T-helper 17 cell (primary cell): ENCODE data around the gene RITA1. TPM values are rescaled to one million over a fixed set of nuclear protein-coding genes. Genes with fewer than 3 reads are reported as not detected.
A peak's percentile ranks its signal among the peaks of the same experiment; 100 is the strongest.

ENCODE experiments used
- ATAC-seq: fragments of 150-1000 bp; cut with Tn5 transposase; 2 replicates; pipeline ENCODE4 v1.10.0; 2021; ENCODE audit warnings: mild to moderate bottlenecking, moderate library complexity
- DNase-seq, 3 donors: peaks; one replicate each; pipeline versions ENCODE4 v3.0.0 to v3.0.0-alpha.2; 2020 to 2021
- H3K9me3 ChIP-seq: one replicate; pipeline ENCODE4 v1.7.0; 2013; ENCODE audit warnings: low read length, mild to moderate bottlenecking; ENCODE audit not compliant: control insufficient read depth, poor library complexity, severe bottlenecking
- H3K27ac Mint-ChIP-seq: one replicate; pipeline ENCODE4 v1.8.0; 2022; ENCODE audit warnings: mild to moderate bottlenecking, moderate library complexity, mixed read lengths
- H3K27me3 Mint-ChIP-seq: one replicate; pipeline ENCODE4 v1.8.0; 2022; ENCODE audit warnings: mixed read lengths
- H3K36me3 Mint-ChIP-seq: one replicate; pipeline ENCODE4 v1.8.0; 2022; ENCODE audit warnings: low read depth, mixed read lengths
- H3K4me1 Mint-ChIP-seq: one replicate; pipeline ENCODE4 v1.8.0; 2022; ENCODE audit warnings: mild to moderate bottlenecking, mixed read lengths
- H3K4me3 Mint-ChIP-seq: one replicate; pipeline ENCODE4 v1.8.0; 2022; ENCODE audit warnings: mild to moderate bottlenecking, moderate library complexity, mixed read lengths
- total RNA-seq, 4 donors: library from RNA in 2 of 4; stranded (reverse) in 2 of 4; gene quantifications; one replicate each; pipeline ENCODE4 v1.2.3 and lab custom pipeline; 2022 to 2026

Gene RITA1
- total RNA-seq, 2 donors from 2014 or later = 5.1 to 8.6 TPM

DNA sequence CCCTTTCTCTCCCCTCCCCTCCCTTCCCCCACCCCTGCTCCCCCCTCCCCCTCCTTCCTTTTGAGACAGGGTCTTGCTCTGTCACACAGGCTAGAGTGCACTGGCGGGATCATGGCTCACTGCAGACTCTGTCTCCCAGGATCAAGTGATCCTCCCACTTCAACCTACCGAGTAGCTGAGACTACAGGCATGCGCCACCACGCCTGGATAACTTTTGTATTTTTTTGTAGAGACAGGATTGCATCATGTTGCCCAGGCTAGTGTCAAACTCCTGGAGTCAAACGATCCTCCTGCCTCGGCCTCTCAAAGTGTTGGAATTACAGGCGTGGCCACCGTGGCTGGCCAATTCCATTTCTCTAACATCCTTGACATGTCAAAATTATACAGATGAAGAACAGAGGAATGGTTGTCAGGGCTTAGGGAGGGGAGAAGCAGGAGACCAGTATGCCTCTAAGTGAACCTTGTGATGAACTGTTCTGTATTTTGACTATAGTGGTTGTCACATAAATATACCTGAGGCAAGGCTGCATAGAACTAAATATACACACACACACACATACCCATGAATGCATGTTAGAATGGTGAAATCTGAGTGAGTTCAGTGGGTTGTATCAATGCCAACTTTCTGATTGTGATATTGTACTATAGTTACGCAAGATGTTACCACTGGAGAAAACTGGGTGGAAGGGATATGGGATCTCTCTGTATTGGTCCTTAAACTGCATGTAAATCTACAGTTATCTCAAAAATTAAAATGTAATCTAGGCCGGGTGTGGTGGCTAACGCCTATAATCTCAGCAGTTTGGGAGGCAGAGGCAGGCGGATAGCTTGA lies 39.6 kb upstream of the RITA1 start:
- ATAC-seq = no peak
- H3K4me1 Mint-ChIP-seq = peaks cover 2% of the 10 kb centered on the region
- no peak for DNase-seq
- no peak overlapping the region for H3K4me3 Mint-ChIP-seq
- no peaks in the 10 kb centered on the region for H3K36me3 Mint-ChIP-seq
- no peak overlapping the region for H3K27ac Mint-ChIP-seq
- H3K9me3 ChIP-seq = no peaks in the 10 kb centered on the region
- no peaks in the 10 kb centered on the region for H3K27me3 Mint-ChIP-seq

DNA sequence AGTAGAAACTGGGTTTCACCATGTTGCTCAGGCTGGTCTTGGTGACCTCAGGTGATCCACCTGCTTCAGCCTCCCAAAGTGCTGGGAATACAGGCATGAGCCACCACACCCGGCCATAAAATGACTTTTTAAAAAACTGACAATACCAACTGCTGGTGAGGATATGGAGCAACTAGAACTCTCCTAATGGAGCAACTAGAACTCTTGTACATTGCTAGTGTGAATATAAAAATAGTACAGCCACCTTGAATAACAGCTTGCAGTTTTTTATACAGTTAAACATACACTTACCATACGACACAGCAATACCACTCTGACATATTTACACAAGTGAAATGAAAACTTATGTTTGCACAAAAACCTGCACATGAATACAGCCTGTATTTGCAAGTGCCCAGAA lies 38.5 kb upstream of the RITA1 start:
- Mint-ChIP-seq H3K27ac (no peak overlapping the region), H3K4me1 (peaks cover 4% of the 10 kb centered on the region), H3K27me3 (peaks cover 2% of the 10 kb centered on the region), H3K36me3 (no peaks in the 10 kb centered on the region), H3K4me3 (no peak overlapping the region)
- ATAC-seq = no peak
- H3K9me3 ChIP-seq = no peaks in the 10 kb centered on the region
- DNase-seq = no peak

DNA sequence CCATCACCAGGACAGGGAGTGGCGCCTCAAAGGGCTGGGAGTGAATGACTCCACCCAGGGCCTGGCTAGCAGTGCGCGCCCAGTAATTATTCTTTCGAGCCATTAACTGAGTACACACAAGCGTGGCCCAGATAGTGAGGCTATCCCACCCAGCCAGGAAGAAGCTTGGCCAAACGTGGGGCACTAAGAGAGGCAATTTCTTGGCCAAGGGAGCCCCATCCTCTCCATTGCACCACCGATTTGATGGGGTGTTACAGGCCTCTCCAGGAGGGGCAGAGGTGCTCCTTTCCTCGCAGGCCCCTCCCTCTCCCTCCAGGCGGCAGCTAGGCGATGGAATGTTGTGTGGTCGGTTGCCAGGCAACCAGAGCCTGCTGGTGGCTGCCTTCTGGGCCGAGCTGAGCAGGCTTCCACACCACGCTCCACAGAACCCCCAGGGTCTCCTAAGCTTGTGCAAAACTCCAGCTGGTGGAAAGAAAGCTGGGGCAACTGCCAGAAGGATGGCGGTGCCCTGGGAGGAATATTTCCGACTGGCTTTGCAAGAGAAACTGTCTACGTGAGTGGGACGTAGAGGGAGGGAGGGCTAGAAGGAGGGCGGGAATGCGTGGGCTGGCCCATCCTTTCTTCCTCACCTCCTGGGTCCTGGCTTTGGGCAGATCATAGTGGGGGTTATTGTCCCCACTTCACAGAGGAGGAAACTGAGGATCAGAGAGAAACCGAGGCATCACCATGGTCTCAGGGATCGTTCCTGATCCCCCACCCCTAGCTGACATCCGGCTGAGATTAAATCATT lies 36.0 kb upstream of the RITA1 start, which contains the start of gene CFAP73:
Gene CFAP73 (plus strand): TSS at position 364 of the 790 bp plus-strand sequence. CDS start 134 bp downstream, at position 498.
- H3K9me3 ChIP-seq = no peaks in the 10 kb centered on the region
- no peak for ATAC-seq
- Mint-ChIP-seq H3K27me3 (peaks cover 7% of the 10 kb centered on the region), H3K36me3 (no peaks in the 10 kb centered on the region), H3K27ac (peak within 1 kb of the TSS; percentile 4), H3K4me3 (peak within 1 kb of the TSS; percentile 45), H3K4me1 (peaks cover 12% of the 10 kb centered on the region)
- no peak for DNase-seq

DNA sequence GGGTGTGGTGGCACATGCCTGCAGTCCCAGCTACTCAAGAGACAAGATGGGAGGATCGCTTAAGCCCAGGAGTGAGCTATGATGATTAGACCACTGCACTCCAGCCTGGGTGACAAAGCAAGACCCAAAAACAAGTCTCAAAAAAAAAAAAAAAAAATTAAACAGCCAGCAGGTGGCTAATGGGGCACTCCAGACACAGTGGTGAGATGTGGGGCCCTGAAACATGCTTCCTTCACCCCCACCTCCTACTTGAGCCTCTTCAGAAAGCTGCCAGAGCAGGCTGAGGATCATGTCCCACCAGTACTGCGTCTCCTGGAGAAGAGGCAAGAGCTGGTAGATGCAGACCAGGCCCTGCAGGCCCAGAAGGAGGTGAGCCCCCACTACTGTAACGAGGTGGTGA lies 33.9 kb upstream of the RITA1 start:
- no peaks in the 10 kb centered on the region for H3K9me3 ChIP-seq
- Mint-ChIP-seq H3K27me3 (peaks cover 7% of the 10 kb centered on the region), H3K4me1 (peaks cover 12% of the 10 kb centered on the region), H3K4me3 (peak overlapping the region; percentile 86), H3K27ac (peak overlapping the region; percentile 90), H3K36me3 (no peaks in the 10 kb centered on the region)
- ATAC-seq = no peak
- DNase-seq = no peak

DNA sequence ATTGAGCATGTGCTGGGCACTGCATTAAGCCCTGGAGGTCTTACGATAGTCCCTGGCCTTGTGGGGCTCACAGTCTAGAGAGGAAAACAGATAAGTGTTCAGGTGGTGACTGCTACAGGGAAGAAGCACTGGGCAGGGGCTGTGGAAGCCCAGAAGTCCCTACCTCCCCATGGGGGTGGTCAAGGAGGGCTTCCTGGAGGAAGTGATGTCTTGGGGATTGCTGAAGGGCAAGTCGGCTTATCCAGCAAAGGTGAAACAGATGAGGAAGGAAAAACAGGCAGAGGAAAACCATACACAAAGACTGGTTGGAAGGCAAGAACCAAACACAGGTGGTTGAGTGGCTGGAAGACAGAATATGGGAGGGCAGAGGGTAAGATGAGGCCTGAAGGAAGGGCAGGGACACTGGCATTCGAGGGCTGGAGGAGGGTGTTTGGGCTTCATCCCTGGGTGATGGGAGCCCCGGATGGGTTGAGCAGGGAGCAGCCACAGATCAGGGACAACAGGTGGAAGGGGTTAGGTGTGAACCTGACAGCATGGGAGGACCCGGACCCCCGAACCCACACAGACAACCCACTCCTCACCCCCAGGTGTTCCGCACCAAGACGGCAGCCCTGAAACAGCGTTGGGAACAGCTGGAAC lies 33.2 kb upstream of the RITA1 start:
- peaks cover 7% of the 10 kb centered on the region for H3K27me3 Mint-ChIP-seq
- peak overlapping the region; percentile 90 for H3K27ac Mint-ChIP-seq
- H3K4me3 Mint-ChIP-seq = peak overlapping the region; percentile 86
- no peaks in the 10 kb centered on the region for H3K9me3 ChIP-seq
- peaks cover 12% of the 10 kb centered on the region for H3K4me1 Mint-ChIP-seq
- H3K36me3 Mint-ChIP-seq = no peaks in the 10 kb centered on the region
- ATAC-seq (no peak), DNase-seq (no peak)

DNA sequence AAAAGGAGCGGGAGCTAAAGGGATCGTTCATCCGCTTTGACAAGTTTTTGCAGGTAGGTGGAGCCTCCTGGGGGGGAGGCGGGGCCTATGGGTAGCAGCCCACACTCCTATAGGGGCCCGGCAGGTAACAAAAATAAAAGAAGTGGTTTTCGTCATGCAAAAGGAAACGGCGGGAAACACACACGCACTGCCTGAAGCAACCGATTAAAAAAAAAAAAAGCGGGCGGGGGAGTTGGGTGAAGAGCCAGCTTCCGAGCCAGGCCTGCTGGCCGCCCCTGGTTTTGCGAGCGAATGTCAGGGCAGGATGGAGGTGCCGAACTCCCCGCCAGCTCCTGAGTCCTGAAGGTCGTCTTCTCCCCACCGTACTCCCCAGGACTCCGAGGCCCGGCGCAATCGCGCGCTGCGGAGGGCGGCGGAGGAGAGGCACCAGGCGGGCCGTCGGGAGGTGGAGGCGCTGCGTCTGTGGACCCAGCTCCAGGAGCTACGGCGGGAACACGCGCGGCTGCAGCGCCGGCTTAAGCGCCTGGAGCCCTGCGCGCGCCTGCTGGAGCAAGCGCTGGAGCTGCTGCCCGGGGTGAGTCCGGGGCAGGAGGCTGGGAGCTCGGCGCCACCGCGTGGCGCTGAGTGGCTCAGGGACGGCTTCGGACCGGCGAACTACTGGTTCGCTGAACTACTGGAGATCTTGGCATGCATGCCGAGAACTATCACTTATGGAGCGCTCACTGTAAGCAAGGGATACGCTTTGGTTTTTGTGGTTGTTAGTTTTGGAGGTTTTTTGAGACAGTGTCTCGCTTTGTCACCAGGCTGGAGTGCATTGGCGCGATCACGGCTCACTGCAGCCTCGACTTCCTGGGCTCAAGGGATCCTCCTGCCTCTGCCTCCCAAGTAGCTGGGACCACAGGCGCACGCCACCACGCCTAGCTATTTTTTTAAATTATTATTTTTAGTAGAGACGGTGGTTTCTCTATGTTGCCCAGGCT lies 32.4 kb upstream of the RITA1 start:
- peaks cover 7% of the 10 kb centered on the region for H3K27me3 Mint-ChIP-seq
- H3K4me1 Mint-ChIP-seq = peaks cover 12% of the 10 kb centered on the region

DNA sequence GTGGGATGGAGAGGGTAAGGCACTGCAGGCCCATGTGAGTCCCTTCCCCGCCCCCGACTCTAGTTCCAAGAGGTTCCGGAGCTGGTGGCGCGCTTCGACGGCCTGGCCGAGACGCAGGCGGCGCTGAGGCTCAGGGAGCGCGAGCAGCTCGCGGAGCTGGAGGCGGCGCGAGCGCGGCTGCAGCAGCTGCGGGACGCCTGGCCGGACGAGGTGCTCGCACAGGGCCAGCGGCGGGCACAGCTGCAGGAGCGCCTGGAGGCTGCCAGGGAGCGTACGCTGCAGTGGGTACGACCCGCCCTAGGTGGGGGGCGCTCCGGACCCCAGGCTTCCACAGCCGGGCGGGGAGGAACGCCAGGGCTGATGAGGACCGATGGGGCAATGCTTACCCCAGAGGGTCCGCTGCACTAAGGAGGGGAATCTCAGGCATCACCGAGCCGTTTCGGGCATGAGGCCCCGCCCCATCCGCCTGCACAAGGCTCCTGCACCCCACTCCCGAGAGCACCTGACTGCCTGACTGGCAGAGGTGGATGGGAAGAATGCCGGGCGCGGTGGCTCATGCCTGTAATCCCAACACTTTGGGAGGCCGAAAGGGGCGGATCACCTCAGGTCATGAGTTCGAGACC lies 31.1 kb upstream of the RITA1 start:
- DNase-seq (no peak), ATAC-seq (no peak)
- Mint-ChIP-seq H3K27ac (no peak overlapping the region), H3K4me3 (peak overlapping the region; percentile 86), H3K27me3 (peaks cover 7% of the 10 kb centered on the region), H3K4me1 (peaks cover 12% of the 10 kb centered on the region), H3K36me3 (no peaks in the 10 kb centered on the region)
- no peaks in the 10 kb centered on the region for H3K9me3 ChIP-seq

More for the DNA sequence above, 32.4 kb upstream of the RITA1 start:
- ATAC-seq (peak; percentile 92), DNase-seq (peak; percentile 40 to 59 (median 42))
- Mint-ChIP-seq H3K27ac (peak overlapping the region; percentile 90), H3K36me3 (no peaks in the 10 kb centered on the region), H3K4me3 (peak overlapping the region; percentile 86)
- no peaks in the 10 kb centered on the region for H3K9me3 ChIP-seq

DNA sequence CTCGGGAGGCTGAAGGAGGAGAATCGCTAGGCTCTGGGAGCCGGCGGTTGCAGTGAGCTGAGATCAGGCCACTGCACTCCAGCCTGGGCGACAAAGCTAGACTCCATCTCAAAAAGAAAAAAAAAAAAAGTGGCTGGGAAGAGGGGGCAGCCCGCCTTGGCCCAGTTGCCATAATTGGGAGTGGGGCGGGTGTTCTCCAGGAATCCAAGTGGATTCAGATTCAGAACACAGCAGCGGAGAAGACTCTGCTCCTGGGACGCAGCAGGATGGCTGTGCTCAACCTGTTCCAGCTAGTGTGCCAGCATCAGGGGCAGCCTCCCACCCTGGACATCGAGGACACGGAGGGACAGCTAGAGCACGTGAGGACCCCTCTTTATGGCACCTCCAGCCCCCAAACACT lies 30.5 kb upstream of the RITA1 start:
- DNase-seq = no peak
- no peaks in the 10 kb centered on the region for H3K36me3 Mint-ChIP-seq
- no peaks in the 10 kb centered on the region for H3K9me3 ChIP-seq
- ATAC-seq = no peak
- no peak overlapping the region for H3K27ac Mint-ChIP-seq
- peaks cover 12% of the 10 kb centered on the region for H3K4me1 Mint-ChIP-seq
- H3K4me3 Mint-ChIP-seq = peak overlapping the region; percentile 36
- H3K27me3 Mint-ChIP-seq = peaks cover 7% of the 10 kb centered on the region

DNA sequence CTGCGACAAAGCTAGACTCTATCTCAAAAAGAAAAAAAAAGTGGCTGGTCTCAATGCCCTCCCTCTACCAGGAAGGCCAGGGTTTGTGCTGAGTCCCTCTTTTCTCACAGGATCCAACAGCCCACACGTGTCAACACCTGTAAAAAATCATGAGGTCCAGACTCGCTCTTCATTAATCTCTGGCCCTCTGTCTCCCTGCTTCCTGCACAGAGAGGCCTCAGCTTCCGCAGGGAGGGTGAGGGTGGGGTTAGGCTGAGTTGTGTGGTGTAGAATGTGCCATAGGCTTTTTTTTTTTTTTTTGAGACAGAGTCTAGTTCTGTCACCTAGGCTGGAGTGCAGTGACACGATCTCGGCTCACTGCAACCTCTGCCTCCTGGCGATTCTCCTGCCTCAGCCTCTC lies 29.9 kb upstream of the RITA1 start:
- H3K4me1 Mint-ChIP-seq = peaks cover 10% of the 10 kb centered on the region
- no peak overlapping the region for H3K27ac Mint-ChIP-seq
- H3K36me3 Mint-ChIP-seq = no peaks in the 10 kb centered on the region
- H3K9me3 ChIP-seq = no peaks in the 10 kb centered on the region
- DNase-seq (no peak), ATAC-seq (no peak)
- H3K4me3 Mint-ChIP-seq = no peak overlapping the region
- H3K27me3 Mint-ChIP-seq = peaks cover 7% of the 10 kb centered on the region

DNA sequence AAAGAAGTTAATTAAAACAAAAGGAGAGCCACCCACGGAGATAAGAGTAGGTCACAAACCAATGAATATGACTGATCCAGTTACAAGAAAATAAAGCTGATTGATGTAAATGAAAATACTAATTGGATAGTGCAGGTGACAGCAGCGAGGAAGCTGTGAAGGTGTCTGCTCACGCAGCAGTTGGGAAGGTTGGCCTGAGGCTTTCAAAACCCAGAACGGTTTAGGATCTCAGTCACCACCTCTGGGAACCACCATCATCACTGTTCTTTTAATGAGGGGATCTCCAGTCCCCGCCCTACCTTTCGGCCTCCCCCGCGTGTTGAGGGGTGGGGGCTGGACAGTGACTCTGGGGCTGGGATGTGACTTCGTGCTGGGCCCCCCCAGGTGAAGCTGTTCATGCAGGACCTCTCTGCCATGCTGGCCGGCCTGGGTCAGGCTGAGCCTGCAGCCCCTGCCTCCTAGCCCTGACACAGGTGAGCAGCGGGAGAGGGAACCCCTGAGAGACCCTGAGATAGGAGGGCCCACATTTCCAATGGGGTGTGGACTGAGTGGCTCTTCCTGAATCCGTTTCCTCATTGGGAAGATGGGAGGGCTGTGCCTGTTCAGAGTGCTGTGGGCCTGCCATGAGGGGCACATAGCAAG lies 28.2 kb upstream of the RITA1 start:
- H3K4me1 Mint-ChIP-seq = peaks cover 5% of the 10 kb centered on the region
- H3K36me3 Mint-ChIP-seq = no peaks in the 10 kb centered on the region
- no peaks in the 10 kb centered on the region for H3K9me3 ChIP-seq
- no peak for ATAC-seq
- no peak for DNase-seq
- H3K27ac Mint-ChIP-seq = no peak overlapping the region
- H3K27me3 Mint-ChIP-seq = peaks cover 2% of the 10 kb centered on the region
- H3K4me3 Mint-ChIP-seq = no peak overlapping the region

DNA sequence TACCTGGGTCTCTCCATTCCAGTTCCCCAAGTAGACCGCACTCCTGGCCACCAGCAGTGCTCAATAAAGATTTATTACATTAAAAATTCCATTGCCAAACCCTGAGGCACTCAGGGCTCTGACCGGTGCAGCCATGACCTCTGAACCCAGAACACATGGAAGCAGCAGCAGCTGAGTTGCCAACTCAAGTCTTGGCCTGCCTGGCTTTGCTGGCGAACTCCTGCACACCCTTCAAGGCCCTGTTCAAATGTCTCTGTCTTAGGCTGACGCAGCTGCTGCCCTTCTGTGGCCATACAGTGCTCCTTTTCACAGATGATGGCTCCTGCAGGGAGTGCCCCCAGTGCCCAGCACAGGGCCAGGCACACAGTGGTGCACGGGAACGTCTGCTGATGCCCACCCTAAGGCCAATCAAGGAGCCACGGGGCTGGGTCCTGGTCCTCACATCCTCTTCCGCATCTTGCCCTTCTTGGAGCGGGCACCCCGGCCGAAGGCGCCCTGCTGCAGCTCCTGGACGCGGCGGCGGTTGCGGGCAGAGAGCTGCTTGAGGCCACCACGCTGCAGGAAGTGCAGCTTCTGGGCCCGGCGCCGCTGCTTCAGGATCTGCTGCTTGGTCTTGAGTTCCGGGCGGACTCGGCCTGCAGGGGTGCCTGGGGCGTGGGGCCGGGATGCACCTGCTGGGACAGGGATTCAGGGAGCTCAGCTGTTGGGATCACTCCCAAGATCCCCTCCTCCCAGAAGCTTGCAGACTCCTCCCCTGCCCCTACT lies 26.9 kb upstream of the RITA1 start:
- ATAC-seq = no peak
- H3K4me3 Mint-ChIP-seq = no peak overlapping the region
- H3K36me3 Mint-ChIP-seq = no peaks in the 10 kb centered on the region
- no peaks in the 10 kb centered on the region for H3K9me3 ChIP-seq
- DNase-seq = no peak
- H3K4me1 Mint-ChIP-seq = no peaks in the 10 kb centered on the region
- no peaks in the 10 kb centered on the region for H3K27me3 Mint-ChIP-seq
- no peak overlapping the region for H3K27ac Mint-ChIP-seq
